ENCODE results near the gene TAS2R38.

Gene TAS2R38

GRCh38 chr7:142000244-142000643, 26.7 kb upstream of the TAS2R38 start:
- Histone ChIP-seq H3K9me2 (ENCODE audit: low read depth, low read length) (no peaks in the 10 kb centered on the region), H3K4me2 (ENCODE audit: low read length) (no peak overlapping the region), H3K27ac (ENCODE audit: low read depth, low read length, poor library complexity, severe bottlenecking) (no peak overlapping the region), H3K27me3 (ENCODE audit: insufficient read depth, low read length) (no peaks in the 10 kb centered on the region), H3K36me3 (ENCODE audit: insufficient read depth, low read length) (no peaks in the 10 kb centered on the region), H3K9me3 (ENCODE audit: low read length) (no peaks in the 10 kb centered on the region), H2AFZ (ENCODE audit: low read length) (no peak overlapping the region), H3K9ac (ENCODE audit: low read length) (no peak overlapping the region), H3K4me1 (ENCODE audit: insufficient read depth, low read length, severe bottlenecking) (no peaks in the 10 kb centered on the region), H3K4me3 (ENCODE audit: low read depth, low read length, poor library complexity, severe bottlenecking) (no peak overlapping the region), H4K20me1 (ENCODE audit: insufficient read depth, low read length) (no peaks in the 10 kb centered on the region), H3F3A (ENCODE audit: insufficient read depth, low read length) (no peaks in the 10 kb centered on the region), H3K79me2 (ENCODE audit: insufficient read depth, low read length) (no peaks in the 10 kb centered on the region)
- no peak for TF ChIP-seq EZH2 (IDR thresholded peaks at IDR 0.05; ENCODE audit: borderline replicate concordance, low read length)
- TF ChIP-seq, protein P1, sequence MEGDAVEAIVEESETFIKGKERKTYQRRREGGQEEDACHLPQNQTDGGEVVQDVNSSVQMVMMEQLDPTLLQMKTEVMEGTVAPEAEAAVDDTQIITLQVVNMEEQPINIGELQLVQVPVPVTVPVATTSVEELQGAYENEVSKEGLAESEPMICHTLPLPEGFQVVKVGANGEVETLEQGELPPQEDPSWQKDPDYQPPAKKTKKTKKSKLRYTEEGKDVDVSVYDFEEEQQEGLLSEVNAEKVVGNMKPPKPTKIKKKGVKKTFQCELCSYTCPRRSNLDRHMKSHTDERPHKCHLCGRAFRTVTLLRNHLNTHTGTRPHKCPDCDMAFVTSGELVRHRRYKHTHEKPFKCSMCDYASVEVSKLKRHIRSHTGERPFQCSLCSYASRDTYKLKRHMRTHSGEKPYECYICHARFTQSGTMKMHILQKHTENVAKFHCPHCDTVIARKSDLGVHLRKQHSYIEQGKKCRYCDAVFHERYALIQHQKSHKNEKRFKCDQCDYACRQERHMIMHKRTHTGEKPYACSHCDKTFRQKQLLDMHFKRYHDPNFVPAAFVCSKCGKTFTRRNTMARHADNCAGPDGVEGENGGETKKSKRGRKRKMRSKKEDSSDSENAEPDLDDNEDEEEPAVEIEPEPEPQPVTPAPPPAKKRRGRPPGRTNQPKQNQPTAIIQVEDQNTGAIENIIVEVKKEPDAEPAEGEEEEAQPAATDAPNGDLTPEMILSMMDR (IDR thresholded peaks at IDR 0.05; ENCODE audit: low read length): no peak

GRCh38 chr7:141999058-141999623, 25.6 kb upstream of the TAS2R38 start:
- H3K4me2 ChIP-seq (ENCODE audit: low read length): no peak overlapping the region

GRCh38 chr7:141993354-141993753, 19.8 kb upstream of the TAS2R38 start:
- no peaks in the 10 kb centered on the region for H4K20me1 ChIP-seq (ENCODE audit: insufficient read depth, low read length)
- H3K27ac ChIP-seq (ENCODE audit: low read depth, low read length, poor library complexity, severe bottlenecking): no peak overlapping the region
- no peak overlapping the region for H3K9ac ChIP-seq (ENCODE audit: low read length)
- H3F3A ChIP-seq (ENCODE audit: insufficient read depth, low read length): no peaks in the 10 kb centered on the region
- H3K4me2 ChIP-seq (ENCODE audit: low read length): no peak overlapping the region
- H3K4me1 ChIP-seq (ENCODE audit: insufficient read depth, low read length, severe bottlenecking): no peaks in the 10 kb centered on the region
- H3K79me2 ChIP-seq (ENCODE audit: insufficient read depth, low read length): no peaks in the 10 kb centered on the region
- TF ChIP-seq, protein P1 (IDR thresholded peaks at IDR 0.05; ENCODE audit: low read length): no peak
- no peak for TF ChIP-seq EZH2 (IDR thresholded peaks at IDR 0.05; ENCODE audit: borderline replicate concordance, low read length)
- no peaks in the 10 kb centered on the region for H3K36me3 ChIP-seq (ENCODE audit: insufficient read depth, low read length)
- no peak overlapping the region for H2AFZ ChIP-seq (ENCODE audit: low read length)
- no peaks in the 10 kb centered on the region for H3K27me3 ChIP-seq (ENCODE audit: insufficient read depth, low read length)
- H3K9me2 ChIP-seq (ENCODE audit: low read depth, low read length): no peaks in the 10 kb centered on the region
- H3K4me3 ChIP-seq (ENCODE audit: low read depth, low read length, poor library complexity, severe bottlenecking): no peak overlapping the region
- H3K9me3 ChIP-seq (ENCODE audit: low read length): no peaks in the 10 kb centered on the region

More at GRCh38 chr7:141999058-141999623, 25.6 kb upstream of the TAS2R38 start:
- Histone ChIP-seq H4K20me1 (ENCODE audit: insufficient read depth, low read length) (no peaks in the 10 kb centered on the region), H3K27me3 (ENCODE audit: insufficient read depth, low read length) (no peaks in the 10 kb centered on the region), H3K4me3 (ENCODE audit: low read depth, low read length, poor library complexity, severe bottlenecking) (no peak overlapping the region), H3K36me3 (ENCODE audit: insufficient read depth, low read length) (no peaks in the 10 kb centered on the region), H3K79me2 (ENCODE audit: insufficient read depth, low read length) (no peaks in the 10 kb centered on the region), H3K9ac (ENCODE audit: low read length) (no peak overlapping the region), H3K27ac (ENCODE audit: low read depth, low read length, poor library complexity, severe bottlenecking) (no peak overlapping the region), H3K9me3 (ENCODE audit: low read length) (no peaks in the 10 kb centered on the region), H3K4me1 (ENCODE audit: insufficient read depth, low read length, severe bottlenecking) (no peaks in the 10 kb centered on the region), H3F3A (ENCODE audit: insufficient read depth, low read length) (no peaks in the 10 kb centered on the region), H2AFZ (ENCODE audit: low read length) (no peak overlapping the region), H3K9me2 (ENCODE audit: low read depth, low read length) (no peaks in the 10 kb centered on the region)
- no peak for TF ChIP-seq EZH2 (IDR thresholded peaks at IDR 0.05; ENCODE audit: borderline replicate concordance, low read length)
- TF ChIP-seq, protein P1 (IDR thresholded peaks at IDR 0.05; ENCODE audit: low read length): no peak
